Neuron (in vitro differentiated cells): ENCODE data around the gene CCL16.
"Not testable (repeated sequence)": the region's sequence is repeated elsewhere in the genome, so short reads cannot be mapped to it uniquely, and the experiment has no call there.

ENCODE experiments used
- H2AFZ ChIP-seq: one replicate; pipeline ENCODE4 v1.6.1; 2013; ENCODE audit warnings: low read depth, mild to moderate bottlenecking, inconsistent platforms, low read length, moderate library complexity
- H3K27me3 ChIP-seq: one replicate; pipeline ENCODE4 v1.6.1; 2013; ENCODE audit warnings: low read length; ENCODE audit not compliant: insufficient read depth
- H3K36me3 ChIP-seq: one replicate; pipeline ENCODE4 v1.6.1; 2013; ENCODE audit warnings: low read length; ENCODE audit not compliant: insufficient read depth
- H3K4me1 ChIP-seq: one replicate; pipeline ENCODE4 v1.6.1; 2013; ENCODE audit warnings: low read length; ENCODE audit not compliant: insufficient read depth
- H3K4me3 ChIP-seq: 2 replicates; pipeline ENCODE4 v1.5.1; 2013; ENCODE audit warnings: mild to moderate bottlenecking, low read length, moderate library complexity
- H3K9me3 ChIP-seq: one replicate; pipeline ENCODE4 v1.6.1; 2013; ENCODE audit warnings: low read length

CCL16 gene

DNA sequence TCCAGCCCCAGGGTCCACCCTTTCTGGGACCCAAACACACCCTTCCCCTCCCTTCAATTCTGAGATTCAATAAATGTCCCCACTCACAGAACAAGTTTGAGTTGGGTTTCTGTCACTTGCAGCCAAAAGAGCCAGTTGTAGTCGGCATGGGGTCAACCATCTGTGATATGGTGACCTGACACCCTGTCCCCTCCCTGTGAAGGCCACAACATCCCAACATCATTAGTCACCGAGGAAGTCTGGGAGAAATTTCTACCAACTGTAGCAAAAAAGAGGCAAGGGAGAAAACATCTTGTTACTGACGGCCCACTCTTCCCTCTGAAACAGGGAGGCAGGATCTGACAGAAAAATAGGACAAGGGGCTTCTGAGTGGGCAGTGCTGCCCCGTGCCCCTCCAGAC is 37.1 kb downstream of the CCL16 start:
- Histone ChIP-seq H3K27me3 (peaks cover 4% of the 10 kb centered on the region), H2AFZ (no peak overlapping the region), H3K36me3 (no peaks in the 10 kb centered on the region), H3K9me3 (no peaks in the 10 kb centered on the region), H3K4me3 (no peak overlapping the region), H3K4me1 (no peaks in the 10 kb centered on the region)

DNA sequence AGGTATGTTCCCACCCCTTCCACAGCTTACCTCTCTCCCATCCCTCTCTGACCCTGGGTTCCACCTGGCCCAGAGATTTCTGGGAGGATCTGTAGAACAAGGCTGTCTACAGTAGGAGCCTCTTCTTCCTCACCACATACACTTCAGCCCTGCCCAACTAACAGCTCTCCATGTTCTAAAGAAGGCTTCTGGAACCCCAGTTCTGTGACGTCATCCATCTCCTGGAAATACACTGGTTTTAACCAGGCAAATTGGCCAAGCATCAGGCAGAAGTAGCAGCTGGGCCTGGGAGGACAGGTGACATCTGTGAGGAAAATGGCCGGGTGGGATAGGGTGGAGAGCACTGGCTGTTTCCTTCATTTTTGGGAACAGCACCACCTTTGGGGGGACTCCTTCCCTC is 37.8 kb downstream of the CCL16 start, which contains the start of gene LYZL6:
Gene LYZL6 (minus strand): TSS at position 177 of the 400 bp plus-strand sequence. CDS start 4,357 bp downstream, outside the sequence.
- H3K27me3 ChIP-seq: peaks cover 4% of the 10 kb centered on the region
- H3K4me1 ChIP-seq: no peaks in the 10 kb centered on the region
- H3K4me3 ChIP-seq: no peak within 1 kb of the TSS
- no peaks in the 10 kb centered on the region for H3K9me3 ChIP-seq
- no peak within 1 kb of the TSS for H2AFZ ChIP-seq
- no peaks in the 10 kb centered on the region for H3K36me3 ChIP-seq

DNA sequence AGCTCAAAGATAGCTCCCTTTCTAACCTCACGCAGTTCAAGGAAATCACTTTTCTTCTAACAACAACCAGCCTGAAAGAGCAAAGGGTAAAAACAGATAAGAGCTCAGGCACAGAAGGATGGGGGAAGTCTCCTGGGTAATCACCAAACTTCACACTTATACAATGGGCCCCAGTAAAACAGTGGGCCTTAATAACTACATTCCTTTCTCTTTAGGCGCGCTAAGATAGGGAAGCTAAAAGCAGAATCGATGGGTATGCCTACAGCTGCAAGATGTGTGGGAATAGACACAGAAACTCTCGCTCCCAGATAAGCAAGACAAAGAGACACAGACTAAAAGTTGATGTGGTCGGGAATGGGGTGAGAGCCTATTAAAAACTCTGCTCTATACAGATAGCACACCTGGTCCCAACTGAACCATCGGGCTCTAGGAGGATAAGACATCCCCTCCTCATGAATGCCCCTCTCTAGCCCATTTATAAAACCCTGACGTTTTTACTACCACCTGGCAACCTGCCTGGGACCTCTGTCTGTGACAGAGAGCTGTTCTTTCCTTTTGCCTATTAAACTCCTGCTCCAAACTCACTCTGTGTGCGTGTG is 38.6 kb downstream of the CCL16 start:
- H3K27me3 ChIP-seq: peaks cover 4% of the 10 kb centered on the region
- no peaks in the 10 kb centered on the region for H3K36me3 ChIP-seq
- no peak overlapping the region for H3K4me3 ChIP-seq
- no peaks in the 10 kb centered on the region for H3K4me1 ChIP-seq
- H3K9me3 ChIP-seq: no peaks in the 10 kb centered on the region
- H2AFZ ChIP-seq: no peak overlapping the region

- not testable (repeated sequence) for H2AFZ ChIP-seq, H3K27me3 ChIP-seq, H3K36me3 ChIP-seq, H3K4me1 ChIP-seq, H3K4me3 ChIP-seq, H3K9me3 ChIP-seq
Observed at GRCh38 chr17:35938492-35938891, 42.8 kb downstream of the CCL16 start.

DNA sequence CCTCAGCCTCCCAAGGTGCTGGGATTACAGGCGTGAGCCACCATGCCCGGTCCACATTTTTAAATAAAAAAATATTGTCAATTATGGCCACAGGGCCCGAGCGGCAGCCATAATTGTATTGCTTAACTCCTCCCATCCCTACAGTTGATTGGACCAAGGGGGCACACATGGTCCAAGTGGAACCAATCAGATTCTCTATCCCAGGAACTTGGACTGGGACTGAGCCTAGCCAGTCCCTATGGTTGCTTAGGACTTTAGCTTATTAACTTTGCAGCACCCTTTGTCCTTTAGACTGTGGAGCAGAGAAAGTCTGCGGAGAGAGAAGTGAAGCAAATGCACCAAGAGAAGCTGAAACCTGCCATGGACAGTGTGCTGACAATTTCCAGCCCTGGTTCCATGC is 45.2 kb downstream of the CCL16 start:
- no peaks in the 10 kb centered on the region for H3K9me3 ChIP-seq
- H2AFZ ChIP-seq: no peak overlapping the region
- no peak overlapping the region for H3K4me3 ChIP-seq
- H3K4me1 ChIP-seq: peaks cover 2% of the 10 kb centered on the region
- H3K36me3 ChIP-seq: no peaks in the 10 kb centered on the region
- H3K27me3 ChIP-seq: no peaks in the 10 kb centered on the region

GRCh38 chr17:35934760-35935159 is 46.5 kb downstream of the CCL16 start:
- no peaks in the 10 kb centered on the region for H3K9me3 ChIP-seq
- peaks cover 13% of the 10 kb centered on the region for H3K4me1 ChIP-seq
- H3K27me3 ChIP-seq: no peaks in the 10 kb centered on the region
- H3K36me3 ChIP-seq: no peaks in the 10 kb centered on the region
- H3K4me3 ChIP-seq: no peak overlapping the region
- H2AFZ ChIP-seq: no peak overlapping the region

- Histone ChIP-seq H3K9me3 (no peaks in the 10 kb centered on the region), H3K4me3 (no peak overlapping the region), H3K36me3 (no peaks in the 10 kb centered on the region), H3K27me3 (no peaks in the 10 kb centered on the region), H3K4me1 (peaks cover 15% of the 10 kb centered on the region), H2AFZ (no peak overlapping the region)
Observed at GRCh38 chr17:35932586-35932985, 48.7 kb downstream of the CCL16 start.

GRCh38 chr17:35931794-35932425 is 49.4 kb downstream of the CCL16 start:
- Histone ChIP-seq H3K4me3 (no peak overlapping the region), H3K36me3 (no peaks in the 10 kb centered on the region), H2AFZ (no peak overlapping the region), H3K4me1 (peaks cover 15% of the 10 kb centered on the region), H3K9me3 (no peaks in the 10 kb centered on the region), H3K27me3 (no peaks in the 10 kb centered on the region)

DNA sequence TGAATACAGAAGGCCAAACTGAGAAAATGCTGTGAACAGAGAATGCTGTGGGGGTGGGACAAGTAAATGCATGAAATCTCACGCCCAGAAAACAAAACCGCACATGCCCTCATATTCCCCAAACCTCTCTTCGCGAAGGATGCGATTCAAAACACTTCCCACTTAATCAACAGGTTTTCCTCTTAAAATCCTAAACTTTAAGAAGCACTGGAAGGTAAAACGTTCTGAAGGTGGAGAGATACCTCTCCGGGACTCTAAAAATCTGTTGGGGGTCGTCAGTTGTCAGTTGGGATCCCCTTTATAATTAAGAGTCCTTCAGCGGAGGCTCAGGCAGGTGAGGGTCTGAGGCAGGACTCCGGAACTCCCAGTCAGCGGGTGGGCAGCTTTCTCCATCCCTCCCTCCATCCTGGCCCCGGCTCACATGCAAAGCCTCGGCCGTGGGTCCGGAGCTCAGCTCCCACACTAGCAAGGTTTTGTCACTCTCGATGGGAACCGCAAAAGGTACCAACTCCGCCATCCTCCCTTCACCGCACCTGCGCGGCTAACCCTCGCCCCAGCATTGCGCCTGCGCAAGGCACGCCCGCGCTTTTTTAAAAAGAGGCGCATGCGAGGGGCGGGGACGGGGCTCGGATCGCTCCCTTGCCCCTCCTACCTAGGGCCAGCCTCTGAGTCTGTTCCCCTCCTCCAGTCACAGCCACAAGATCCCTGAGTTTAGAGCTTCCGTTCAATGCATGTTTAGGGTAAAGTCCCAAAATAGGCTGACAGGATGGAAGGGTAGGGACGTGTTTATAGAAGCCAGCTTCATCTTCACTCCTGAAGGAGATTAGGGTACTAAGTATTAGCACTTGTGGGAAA is 50.9 kb downstream of the CCL16 start, which contains the start of gene RDM1:
Gene RDM1 (minus strand): TSS at position 563 of the 855 bp plus-strand sequence. CDS start 46 bp downstream, at position 517.
- no peaks in the 10 kb centered on the region for H3K9me3 ChIP-seq
- peak within 1 kb of the TSS; percentile 90 for H2AFZ ChIP-seq
- peaks cover 15% of the 10 kb centered on the region for H3K4me1 ChIP-seq
- H3K4me3 ChIP-seq: peak within 1 kb of the TSS; percentile 73
- H3K36me3 ChIP-seq: no peaks in the 10 kb centered on the region
- no peaks in the 10 kb centered on the region for H3K27me3 ChIP-seq

- no peaks in the 10 kb centered on the region for H3K36me3 ChIP-seq
- H3K9me3 ChIP-seq: no peaks in the 10 kb centered on the region
- no peak overlapping the region for H3K4me3 ChIP-seq
- no peaks in the 10 kb centered on the region for H3K27me3 ChIP-seq
- no peak overlapping the region for H2AFZ ChIP-seq
- H3K4me1 ChIP-seq: peaks cover 15% of the 10 kb centered on the region
Observed at GRCh38 chr17:35927714-35928113, 53.6 kb downstream of the CCL16 start.
